NB4 (cell line): ENCODE measurements around the gene TRRAP.

ENCODE experiments used
- CTCF ChIP-seq: IDR thresholded peaks from one replicate; pipeline ENCODE4 v1.5.1; 2012; ENCODE audit warnings: low read depth, low read length
- MAX ChIP-seq: IDR thresholded peaks from 2 replicates; pipeline ENCODE4 v1.6.1; 2011; ENCODE audit warnings: low read depth, low read length
- MYC ChIP-seq: IDR thresholded peaks from 2 replicates; pipeline ENCODE4 v1.6.1; 2011; ENCODE audit warnings: low read depth, low read length
- POLR2A ChIP-seq: IDR thresholded peaks from 2 replicates; pipeline ENCODE4 v1.6.1; 2011; ENCODE audit warnings: mild to moderate bottlenecking; ENCODE audit not compliant: insufficient read length; ENCODE audit errors: extremely low read depth

- TF ChIP-seq MAX (no peak), CTCF (no peak), POLR2A (no peak), MYC (no peak)
These were observed 29.4 kb upstream of the TRRAP start for GRCh38 chr7:98848918-98849317.
